K562 (cell line): ENCODE data around the gene C2CD5. TPM values are rescaled to one million over a fixed set of nuclear protein-coding genes. Genes with fewer than 3 reads are reported as not detected.

Experiments
- ATAC-seq: fragments of 200-7000 bp; cut with Tn5 transposase; 3 replicates; pipeline ENCODE4 v1.9.1; 2020; ENCODE audit warnings: moderate library complexity
- BruUV-seq: library from RNA; stranded (reverse); fragments of 400-500 nt; replicated peaks from 2 replicates; lab custom pipeline; 2021; lab: Mats Ljungman, UMichigan
- CTCF ChIA-PET: fragments of 300-600 bp; formaldehyde crosslinking; extraction: SDS; loops from one replicate; lab custom pipeline; 2021; ENCODE audit warnings: low intra/inter-chr PET ratio; lab: Yijun Ruan, JAX
- POLR2A ChIA-PET: fragments of 300-600, 350-650 bp; sonication (Branson Sonifier 250); formaldehyde crosslinking; extraction: SDS; loops from one replicate; lab custom pipeline; 2021; ENCODE audit warnings: antibody characterized with exemption, inconsistent platforms; lab: Yijun Ruan, JAX
- DNase-seq, 4 experiments: peaks; one replicate each; pipeline versions ENCODE4 v3.0.0 to v3.0.0-alpha.2; 2011 to 2018; ENCODE audit warnings: low spot score in 3 of 4, mixed read lengths in 3 of 4; ENCODE audit errors: extremely low read depth in 1 of 4
- FAIRE-seq: peaks from 2 replicates; lab custom pipeline; 2011; peaks lifted over from hg19 to GRCh38; lab: Jason Lieb, UNC
- H2AFZ ChIP-seq: 2 replicates; pipeline ENCODE4 v1.6.0; 2011; ENCODE audit warnings: low read depth, low read length, control low read depth, inconsistent platforms
- H3K27ac ChIP-seq: fragments of 200-600 bp; 3 replicates; pipeline ENCODE4 v1.8.0; 2011; ENCODE audit warnings: low read depth, mild to moderate bottlenecking, control low read depth, inconsistent platforms, low read length, moderate library complexity, mixed read lengths; ENCODE audit errors: extremely low read depth
- H3K27me3 ChIP-seq, 2 experiments: fragments of 300-600 bp in 1 of 2; 2 replicates in 1 of 2; 3 replicates in 1 of 2; pipeline versions ENCODE4 v1.6.0 to v1.8.0; 2011; ENCODE audit warnings: inconsistent platforms in 2 of 2, low read length in 2 of 2, mild to moderate bottlenecking in 1 of 2, mixed read lengths in 1 of 2, moderate library complexity in 1 of 2; ENCODE audit not compliant: control insufficient read depth in 2 of 2, insufficient read depth in 2 of 2
- H3K36me3 ChIP-seq: fragments of 300-600 bp; 3 replicates; pipeline ENCODE4 v1.8.0; 2011; ENCODE audit warnings: mild to moderate bottlenecking, low read length, inconsistent platforms; ENCODE audit not compliant: control insufficient read depth, insufficient read depth
- H3K4me1 ChIP-seq, 2 experiments: fragments of 200-600 bp in 1 of 2; replicated peaks in 1 of 2; 2 replicates in 1 of 2; 3 replicates in 1 of 2; pipeline versions ENCODE4 v1.5.1 to v1.8.0; 2011; ENCODE audit warnings: inconsistent platforms in 2 of 2, low read length in 2 of 2, mild to moderate bottlenecking in 1 of 2, mixed read lengths in 1 of 2, moderate library complexity in 1 of 2; ENCODE audit not compliant: control insufficient read depth in 2 of 2, insufficient read depth in 2 of 2
- H3K4me2 ChIP-seq: 2 replicates; pipeline ENCODE4 v1.6.1; 2011; ENCODE audit warnings: low read length, control low read depth, inconsistent platforms, mixed read lengths; ENCODE audit not compliant: insufficient read depth
- H3K4me3 ChIP-seq: fragments of 200-600 bp; sonication (generic), shearing (Covaris generic); 2 replicates; pipeline ENCODE4 v1.5.1; 2016; ENCODE audit warnings: control low read depth, inconsistent platforms
- H3K79me2 ChIP-seq: fragments of 200-600 bp; 3 replicates; pipeline ENCODE4 v1.8.0; 2011; ENCODE audit warnings: low read length, inconsistent platforms; ENCODE audit not compliant: control insufficient read depth, insufficient read depth
- H3K9ac ChIP-seq, 2 experiments: 2 replicates each; pipeline versions ENCODE4 v1.6.0 to v1.6.1; 2011; ENCODE audit warnings: low read depth in 2 of 2, low read length in 2 of 2, control low read depth in 1 of 2, inconsistent platforms in 1 of 2, mild to moderate bottlenecking in 1 of 2, mixed read lengths in 1 of 2; ENCODE audit not compliant: insufficient read depth in 1 of 2
- H3K9me1 ChIP-seq: one replicate; pipeline ENCODE4 v1.6.0; 2011; ENCODE audit warnings: inconsistent platforms, mild to moderate bottlenecking, low read length, moderate library complexity; ENCODE audit not compliant: control insufficient read depth, insufficient read depth
- H3K9me3 ChIP-seq: replicated peaks from 2 replicates; pipeline ENCODE4 v1.5.1; 2011; ENCODE audit warnings: low read depth, low read length, inconsistent platforms; ENCODE audit not compliant: control insufficient read depth, insufficient read depth
- H4K20me1 ChIP-seq: replicated peaks from 2 replicates; pipeline ENCODE4 v1.6.1; 2011; ENCODE audit warnings: low read length, inconsistent platforms, mixed read lengths; ENCODE audit not compliant: control insufficient read depth, insufficient read depth
- C11orf30 ChIP-seq: fragments of 450-650 bp; IDR thresholded peaks from 2 replicates; pipeline ENCODE4 v1.6.1; 2016; ENCODE audit warnings: low read depth, mild to moderate bottlenecking
- CEBPG ChIP-seq, 3 experiments: fragments of 200-800 bp in 1 of 3; sonication (Bioruptor generic) in 1 of 3; sonication (generic) in 1 of 3; formaldehyde crosslinking in 1 of 3; IDR thresholded peaks in 2 of 3; conservative IDR thresholded peaks in 1 of 3; 2 replicates each; pipeline versions ENCODE4 v1.6.1 to v1.8.0; 2016 to 2022; ENCODE audit warnings: missing compliant biosample characterization in 2 of 3, missing genetic modification characterization in 2 of 3, mild to moderate bottlenecking in 1 of 3, missing genetic modification reagents in 1 of 3
- KDM2B ChIP-seq: fragments of 250-450 bp; sonication (Bioruptor Pico); IDR thresholded peaks from 2 replicates; pipeline ENCODE4 v1.8.0; 2021; ENCODE audit warnings: mild to moderate bottlenecking, moderate library complexity
- ZNF311 ChIP-seq: fragments of 250-450 bp; sonication (Bioruptor Pico); IDR thresholded peaks from 2 replicates; pipeline ENCODE4 v1.4.0; 2020; ENCODE audit warnings: mild to moderate bottlenecking, moderate library complexity
- WGBS: fragments of 100-300 bp; shearing (Covaris generic); methylation state at CpG from one replicate; pipeline ENCODE4 v1.1.6; 2016; ENCODE audit warnings: low coverage, mixed read lengths; ENCODE audit not compliant: insufficient coverage; ENCODE audit errors: missing lambda C conversion rate; 5-methylcytosine and 5-hydroxymethylcytosine counted together
- in situ Hi-C: fragments of 300-500 bp; cut with MboI; formaldehyde crosslinking; loops from 4 replicates; pipeline ENCODE4 v1.15.0; 2018; ENCODE audit warnings: inconsistent platforms, mixed read lengths
- intact Hi-C: fragments of 100-400 bp; cut with micrococcal nuclease; formaldehyde crosslinking; loops from 2 replicates; pipeline ENCODE4 v1.14.2; 2022
- polyA plus RNA-seq, 8 experiments: library from polyadenylated mRNA; depleted of rRNA in 4 of 8; stranded (reverse) in 5 of 8; unstranded in 3 of 8; fragments of >200 nt; fragmentation: Nextera tagmentation in 2 of 8; fragmentation: Illumina TruSeq in 1 of 8; extraction: Ambion mirVana in 2 of 8; extraction: Trizol in 1 of 8; gene quantifications; 2 replicates each; pipeline versions ENCODE4 v1.2.1 to v1.2.3, GENCODE V29; 2011 to 2014; ENCODE audit warnings: inconsistent platforms in 1 of 8, missing spikeins in 1 of 8
- total RNA-seq, 7 experiments: library from RNA; depleted of rRNA in 6 of 7; stranded (reverse); fragments of >200 nt in 6 of 7; fragmentation: Illumina TruSeq in 2 of 7; extraction: Trizol in 2 of 7; gene quantifications; 2 replicates each; pipeline versions ENCODE4 v1.2.1 to v1.2.3, GENCODE V29; 2011 to 2021; ENCODE audit warnings: low replicate concordance in 1 of 7
- TF ChIP-seq, protein P1 (sequence below), 2 experiments: fragments of 450-650 bp in 1 of 2; sonication (generic) in 1 of 2; formaldehyde crosslinking in 1 of 2; IDR thresholded peaks in 1 of 2; conservative IDR thresholded peaks in 1 of 2; 2 replicates each; pipeline versions ENCODE4 v1.6.1 to v1.8.1; 2016 to 2023; ENCODE audit warnings: mild to moderate bottlenecking in 2 of 2, moderate library complexity in 2 of 2, inconsistent platforms in 1 of 2, missing genetic modification reagents in 1 of 2
- TF ChIP-seq, protein P2 (sequence below): fragments of 250-450 bp; sonication (Bioruptor Pico); IDR thresholded peaks from 2 replicates; pipeline ENCODE4 v1.8.0; 2021; ENCODE audit warnings: mild to moderate bottlenecking, moderate library complexity

C2CD5 gene
- total and polyA plus RNA-seq, 9 of the 15 experiments (the other 6 are each of a cell fraction or from before 2014, with no cell fraction given) = 5.1 to 24.1 (median 14.3) TPM

GRCh38 chr12:22458298-22458937 is 85.9 kb downstream of the C2CD5 start:
- TF ChIP-seq C11orf30 = no peak
- TF ChIP-seq, protein P1, sequence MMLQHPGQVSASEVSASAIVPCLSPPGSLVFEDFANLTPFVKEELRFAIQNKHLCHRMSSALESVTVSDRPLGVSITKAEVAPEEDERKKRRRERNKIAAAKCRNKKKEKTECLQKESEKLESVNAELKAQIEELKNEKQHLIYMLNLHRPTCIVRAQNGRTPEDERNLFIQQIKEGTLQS (IDR thresholded peaks at IDR 0.05) = peak; percentile 52; the same call in 1 of the 2 replicates
- TF ChIP-seq, protein P1 (CRISPR knock-in tag; conservative IDR thresholded peaks at IDR 0.05) = no peak
- no peak for TF ChIP-seq CEBPG (CRISPR knock-in tag; IDR thresholded peaks at IDR 0.05)
- TF ChIP-seq CEBPG (tag; conservative IDR thresholded peaks at IDR 0.05 in 1 of 2, IDR thresholded peaks at IDR 0.05 in 1 of 2) = 0 out of 4 replicates have a peak, but pooled peaks of 1 of the 2 experiments have one; percentile 44
- TF ChIP-seq, protein P2, sequence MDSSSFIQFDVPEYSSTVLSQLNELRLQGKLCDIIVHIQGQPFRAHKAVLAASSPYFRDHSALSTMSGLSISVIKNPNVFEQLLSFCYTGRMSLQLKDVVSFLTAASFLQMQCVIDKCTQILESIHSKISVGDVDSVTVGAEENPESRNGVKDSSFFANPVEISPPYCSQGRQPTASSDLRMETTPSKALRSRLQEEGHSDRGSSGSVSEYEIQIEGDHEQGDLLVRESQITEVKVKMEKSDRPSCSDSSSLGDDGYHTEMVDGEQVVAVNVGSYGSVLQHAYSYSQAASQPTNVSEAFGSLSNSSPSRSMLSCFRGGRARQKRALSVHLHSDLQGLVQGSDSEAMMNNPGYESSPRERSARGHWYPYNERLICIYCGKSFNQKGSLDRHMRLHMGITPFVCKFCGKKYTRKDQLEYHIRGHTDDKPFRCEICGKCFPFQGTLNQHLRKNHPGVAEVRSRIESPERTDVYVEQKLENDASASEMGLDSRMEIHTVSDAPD (CRISPR knock-in tag) = no peak
- no peak for TF ChIP-seq KDM2B
- no peak for TF ChIP-seq ZNF311
- CTCF ChIA-PET = no interaction called here
- no peaks in the 10 kb centered on the region for H3K9me3 ChIP-seq
- POLR2A ChIA-PET = no interaction called here
- no peak overlapping the region for H2AFZ ChIP-seq
- H3K9me1 ChIP-seq = no peaks in the 10 kb centered on the region
- intact Hi-C loops = no loop called here
- in situ Hi-C loops = no loop called here
- no peak overlapping the region for H3K4me3 ChIP-seq
- WGBS = 86% methylated on average over 4 of the region's 6 CpGs
- no peaks in the 10 kb centered on the region for H4K20me1 ChIP-seq
- ATAC-seq (no peak), DNase-seq (no peak), FAIRE-seq (no peak)
- no peaks in the 10 kb centered on the region for H3K4me1 ChIP-seq
- peaks cover 6% of the 10 kb centered on the region; the same call in 2 of the 3 replicates for H3K36me3 ChIP-seq
- no peak overlapping the region for H3K9ac ChIP-seq
- no peaks in the 10 kb centered on the region for H3K79me2 ChIP-seq
- no peak overlapping the region for H3K4me2 ChIP-seq
- H3K27me3 ChIP-seq = no peaks in the 10 kb centered on the region
- H3K27ac ChIP-seq = no peak overlapping the region
- no TSS peak for BruUV-seq
